Right ventricle myocardium inferior (tissue), 1 donor: ENCODE measurements around the gene LIMS2. TPM values are rescaled to one million over a fixed set of nuclear protein-coding genes. Genes with fewer than 3 reads are reported as not detected.

ENCODE experiments used
- ATAC-seq: fragments of 200-7000 bp; cut with Tn5 transposase; one replicate; pipeline ENCODE4 v1.9.1; 2020; ENCODE audit warnings: mild to moderate bottlenecking, moderate library complexity
- DNase-seq: peaks from one replicate; pipeline ENCODE4 v3.0.0; 2021; ENCODE audit errors: missing footprints
- intact Hi-C: fragments of 100-400 bp; cut with DNase I; formaldehyde crosslinking; loops from one replicate; pipeline ENCODE4 v1.11.0; 2022
- total RNA-seq: library from RNA; stranded (reverse); fragmentation: NEBNext Ultra II Directional; extraction: Animal tissue kit (Norgen Biotek cat#: 25700); gene quantifications from one replicate; pipeline ENCODE4 v1.2.1, GENCODE V29; 2021
- donor health status: DM: no; HTN: yes; CAD: no; lungs with severe emphysema.

The LIMS2 gene
- total RNA-seq, 1 donor from 2014 or later: 260 TPM

- intact Hi-C loops: no loop called here
Measured at GRCh38 chr2:127652786-127653357, 22.5 kb downstream of the LIMS2 start.

DNA sequence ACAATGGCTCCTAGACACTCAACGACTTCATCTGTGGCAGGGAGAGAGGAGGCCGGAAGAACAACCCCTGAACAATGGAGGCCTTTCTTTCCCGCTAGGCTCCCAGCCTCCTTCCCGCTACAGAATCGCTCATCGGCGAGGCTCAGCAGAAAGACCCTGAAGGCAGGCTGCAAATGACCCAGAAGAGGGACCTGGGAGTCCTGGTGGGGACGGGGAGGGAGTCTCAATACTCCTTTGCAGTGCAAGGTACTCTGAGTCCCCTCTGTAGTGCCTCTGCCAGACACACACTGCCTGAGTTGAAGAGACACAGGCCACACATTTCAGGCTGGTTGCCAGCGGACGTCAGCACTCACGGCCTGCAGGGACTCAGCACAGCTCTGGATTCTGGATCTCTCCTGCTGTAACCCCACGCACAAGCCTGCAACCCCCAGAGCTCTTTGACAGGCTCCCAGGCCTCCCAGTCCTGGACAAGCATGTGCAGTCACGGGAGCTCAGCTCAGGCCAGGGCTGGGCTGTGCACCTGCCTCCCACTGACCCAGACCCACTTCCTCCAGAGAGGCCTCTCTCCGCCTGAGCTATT, 23.3 kb downstream of the LIMS2 start:
- intact Hi-C loops: no loop called here
- peak; percentile 88 for ATAC-seq

More at GRCh38 chr2:127652786-127653357, 22.5 kb downstream of the LIMS2 start:
- peak; percentile 47 for DNase-seq
- ATAC-seq: no peak

DNA sequence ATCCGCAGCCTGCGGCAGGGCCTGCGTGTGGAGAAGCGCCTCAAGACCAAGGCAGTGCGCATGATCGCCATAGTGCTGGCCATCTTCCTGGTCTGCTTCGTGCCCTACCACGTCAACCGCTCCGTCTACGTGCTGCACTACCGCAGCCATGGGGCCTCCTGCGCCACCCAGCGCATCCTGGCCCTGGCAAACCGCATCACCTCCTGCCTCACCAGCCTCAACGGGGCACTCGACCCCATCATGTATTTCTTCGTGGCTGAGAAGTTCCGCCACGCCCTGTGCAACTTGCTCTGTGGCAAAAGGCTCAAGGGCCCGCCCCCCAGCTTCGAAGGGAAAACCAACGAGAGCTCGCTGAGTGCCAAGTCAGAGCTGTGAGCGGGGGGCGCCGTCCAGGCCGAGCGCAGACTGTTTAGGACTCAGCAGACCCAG, 23.9 kb downstream of the LIMS2 start:
- DNase-seq (peak; percentile 53), ATAC-seq (no peak)
- intact Hi-C loops: no loop called here

More for the DNA sequence above, 23.3 kb downstream of the LIMS2 start:
- peak; percentile 95 for DNase-seq

- DNase-seq: peak; percentile 63
Measured at GRCh38 chr2:127650785-127651380, 24.4 kb downstream of the LIMS2 start.

DNA sequence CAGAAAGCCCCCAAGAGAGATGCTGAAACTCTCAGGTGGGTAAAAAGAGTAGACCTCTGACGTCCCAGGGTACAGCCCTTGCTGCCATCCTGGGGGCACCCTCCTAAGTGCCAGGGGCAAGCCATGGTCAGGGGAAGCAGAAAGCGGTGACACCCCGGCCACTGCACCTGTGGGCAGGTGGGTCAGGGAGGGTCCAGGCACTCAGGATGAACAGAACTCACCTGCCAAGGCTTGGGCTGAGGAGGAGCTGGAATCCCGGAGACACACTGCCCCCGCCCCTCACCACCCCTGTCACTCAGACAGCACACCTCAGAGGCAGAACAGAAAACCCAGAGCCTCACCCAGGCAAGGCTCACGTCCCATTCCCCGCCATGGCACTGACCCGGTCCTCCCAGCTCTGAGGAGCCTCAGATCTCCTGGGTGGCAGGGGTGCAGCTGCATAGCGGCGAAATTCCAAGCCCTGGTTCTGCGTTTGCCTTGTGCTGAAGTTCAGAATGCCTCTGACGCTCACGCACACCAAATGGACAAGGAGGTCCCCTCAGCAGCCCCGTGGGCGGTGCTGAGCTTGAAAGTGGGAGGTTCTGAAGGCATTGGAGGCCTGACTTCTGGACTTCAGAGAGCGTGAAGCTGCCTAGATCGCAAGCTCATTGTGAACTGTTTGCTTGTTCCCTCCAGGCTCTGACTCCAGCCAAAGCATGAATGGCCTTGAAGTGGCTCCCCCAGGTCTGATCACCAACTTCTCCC, 25.1 kb downstream of the LIMS2 start:
- intact Hi-C loops: no loop called here
- ATAC-seq: no peak
- DNase-seq: peak; percentile 60

More at GRCh38 chr2:127650785-127651380, 24.4 kb downstream of the LIMS2 start:
- intact Hi-C loops: no loop called here
- no peak for ATAC-seq

DNA sequence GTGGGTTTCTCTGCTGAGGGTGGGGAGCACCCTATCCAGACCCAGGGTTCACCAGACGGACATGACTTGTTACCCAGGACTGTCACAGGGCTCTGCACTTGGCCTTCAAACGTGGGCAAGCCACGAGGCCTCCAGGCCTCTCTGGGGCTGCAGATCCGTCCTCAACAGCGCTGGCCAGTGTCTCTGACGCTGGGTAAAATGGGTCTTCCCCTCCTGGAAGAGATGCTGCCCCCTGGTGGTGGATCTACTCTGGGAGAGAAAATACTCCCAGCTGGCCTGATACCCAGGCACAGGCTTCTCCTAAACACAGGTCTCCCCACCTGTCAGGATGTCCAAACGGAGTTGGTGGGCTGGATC, 25.7 kb downstream of the LIMS2 start:
- DNase-seq (peak; percentile 86), ATAC-seq (peak; percentile 24)
- intact Hi-C loops: no loop called here

DNA sequence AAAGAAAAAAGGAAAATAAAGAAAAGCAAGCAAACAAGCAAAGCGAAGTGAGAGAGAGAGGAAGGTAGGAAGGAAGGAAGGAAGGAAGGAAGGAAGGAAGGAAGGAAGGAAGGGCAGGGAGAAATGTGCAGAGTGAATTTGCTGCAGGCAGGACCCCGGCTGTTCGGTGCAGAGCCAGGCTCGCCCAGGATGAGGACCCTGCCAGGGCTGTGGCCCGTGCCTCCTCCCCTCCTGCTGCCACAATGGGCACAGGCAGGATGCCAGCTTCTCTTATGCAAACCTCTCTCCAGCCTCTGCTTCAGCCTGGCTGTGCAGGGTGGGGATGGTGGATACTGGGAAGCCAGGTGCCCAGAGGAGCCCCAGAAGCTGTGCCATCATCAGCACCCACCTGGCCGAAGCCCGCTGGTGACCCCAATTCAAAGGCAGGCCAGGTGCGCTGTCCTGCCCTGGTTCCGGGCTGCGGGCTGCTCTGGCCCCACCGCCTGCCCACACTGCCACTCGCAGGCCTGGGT, 26.2 kb downstream of the LIMS2 start:
- DNase-seq: peak; percentile 69
- intact Hi-C loops: no loop called here
- no peak for ATAC-seq

DNA sequence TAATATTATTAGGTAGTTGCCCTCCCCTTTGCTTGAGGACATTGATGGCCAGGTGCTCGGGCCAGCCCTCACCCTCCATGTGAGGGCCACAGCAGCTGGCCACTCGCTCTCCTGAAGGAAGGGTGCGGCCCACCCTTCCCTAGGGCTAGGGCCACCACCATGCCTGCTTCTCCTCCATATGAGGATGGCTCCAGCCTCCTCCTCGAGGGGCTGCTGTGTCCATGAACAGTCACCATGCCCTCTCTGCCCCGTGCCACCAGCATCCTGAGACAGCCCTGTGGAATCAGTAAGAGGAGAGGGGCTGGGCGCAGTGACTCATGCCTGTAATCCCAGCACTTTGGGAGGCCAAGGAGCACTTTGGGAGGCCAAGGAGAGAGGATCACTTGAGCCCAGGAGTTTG, 27.0 kb downstream of the LIMS2 start:
- DNase-seq (peak; percentile 53), ATAC-seq (no peak)
- intact Hi-C loops: no loop called here

- intact Hi-C loops: no loop called here
- DNase-seq: peak; percentile 57
- no peak for ATAC-seq
Measured at GRCh38 chr2:127647242-127648190, 27.8 kb downstream of the LIMS2 start.

- ATAC-seq: no peak
- intact Hi-C loops: no loop called here
- DNase-seq: peak; percentile 70
Measured at GRCh38 chr2:127646487-127647241, 28.7 kb downstream of the LIMS2 start.

DNA sequence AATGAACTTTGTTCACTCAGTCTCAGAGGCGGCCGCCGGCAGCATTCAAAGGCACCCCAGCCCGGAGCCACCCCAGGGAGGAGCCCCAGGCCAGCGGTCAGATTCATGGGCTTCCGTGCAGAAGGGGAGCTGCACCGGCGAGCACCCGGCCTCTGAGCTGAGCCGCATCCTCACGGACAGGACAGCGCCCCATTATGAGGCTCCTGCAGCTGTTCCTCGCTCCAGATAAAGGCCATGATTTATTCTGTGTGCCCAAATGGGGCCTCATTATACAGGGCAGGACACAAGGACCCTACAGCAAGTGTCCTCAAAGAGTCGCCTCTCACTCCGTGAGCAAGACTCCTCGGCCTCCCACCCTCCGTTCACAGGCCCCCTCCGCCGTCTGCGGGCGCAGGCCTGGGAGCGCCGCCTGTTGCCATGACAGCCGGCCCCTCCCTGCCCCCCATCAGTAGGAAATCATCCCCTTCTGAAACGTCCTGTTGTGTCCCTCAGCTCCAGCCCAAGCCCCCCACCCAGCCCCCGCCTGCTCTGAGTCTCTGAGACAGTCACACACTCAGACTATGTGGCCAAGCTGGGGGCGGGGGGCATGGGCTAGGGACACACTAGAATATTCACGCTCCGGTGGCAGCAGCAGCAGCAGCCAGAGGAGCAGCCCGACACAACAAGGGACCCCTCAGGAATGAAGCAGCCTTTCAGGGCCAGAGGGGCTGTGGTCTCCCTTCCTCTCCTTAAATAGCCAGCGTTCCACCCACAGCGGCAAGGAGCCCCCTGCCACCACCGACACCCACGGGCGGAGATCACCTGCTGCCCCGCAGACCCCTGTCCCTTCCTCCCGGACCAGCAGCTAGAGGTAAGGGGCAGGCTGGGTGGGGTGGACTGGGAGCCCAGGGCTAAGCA, 29.7 kb downstream of the LIMS2 start, which contains the start of gene GPR17:
TSS of gene GPR17 (plus strand) at position 759 of the 897 bp plus-strand sequence. CDS start 4,583 bp downstream, outside the sequence.
- intact Hi-C loops: no loop called here

DNA sequence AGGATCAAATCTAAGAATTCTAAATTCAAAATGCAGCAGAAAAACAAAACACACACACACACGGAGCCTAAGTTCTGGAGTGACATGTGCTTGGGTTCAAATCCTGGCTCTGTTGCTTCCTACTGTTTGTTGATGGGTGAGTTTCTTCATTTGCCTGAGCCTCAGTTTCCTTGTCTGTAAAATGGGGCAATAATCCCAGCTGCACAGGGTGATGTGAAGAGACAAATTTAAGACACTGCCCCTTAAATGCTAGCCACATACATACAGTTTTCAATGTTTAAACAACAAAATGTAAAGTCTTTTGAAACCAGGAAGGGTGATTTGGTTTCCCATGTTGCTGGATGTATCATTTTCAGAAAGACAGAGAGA, 30.3 kb downstream of the LIMS2 start:
- intact Hi-C loops: no loop called here
- DNase-seq: no peak
- no peak for ATAC-seq

More for the DNA sequence above, 29.7 kb downstream of the LIMS2 start, which contains the start of gene GPR17:
- DNase-seq: peak; percentile 69
- ATAC-seq: no peak

DNA sequence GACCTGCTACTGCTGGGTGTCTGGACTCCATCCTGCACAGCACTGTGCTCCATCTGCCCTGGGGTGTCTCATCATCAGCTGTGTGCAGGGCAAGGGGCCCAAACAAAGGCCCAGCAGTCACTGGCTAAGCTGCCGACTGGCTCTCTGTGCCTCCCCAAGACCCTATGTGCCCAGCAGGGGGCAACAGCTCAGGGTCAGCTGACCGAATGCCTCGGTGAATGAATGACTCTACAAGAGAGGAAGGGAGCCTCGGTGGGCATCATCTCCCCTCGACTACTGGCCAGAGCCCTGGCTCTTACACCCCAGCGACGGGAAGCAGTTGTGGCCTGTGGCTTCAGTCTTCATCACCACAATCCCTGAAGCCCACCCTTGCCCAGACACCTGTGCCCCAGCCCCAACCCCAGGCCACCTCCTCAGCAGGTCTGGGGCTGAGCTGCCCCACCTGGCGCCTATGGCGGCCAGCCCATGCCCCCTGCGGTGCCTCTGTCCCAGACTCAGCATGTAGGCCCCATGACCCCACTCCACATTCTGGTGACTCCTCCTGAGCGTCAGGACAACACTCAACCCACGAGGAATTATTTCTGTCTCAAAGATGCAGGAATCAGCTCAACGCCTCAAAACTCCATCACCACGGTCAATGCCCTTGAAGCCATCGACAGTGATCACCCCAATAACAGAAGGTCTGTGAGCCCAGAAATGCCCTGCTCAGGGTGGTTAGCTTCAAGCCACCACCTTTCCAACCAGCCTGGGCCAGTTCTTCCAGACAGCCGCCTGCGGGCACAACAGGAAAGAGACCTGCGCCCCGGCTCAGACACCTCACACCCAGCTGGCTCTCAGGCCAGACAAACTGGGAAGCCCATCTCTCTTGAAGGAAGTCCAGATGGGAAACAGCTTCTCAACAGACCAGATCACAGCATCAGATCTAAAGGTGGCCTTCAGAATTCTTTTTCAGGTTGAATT, 31.0 kb downstream of the LIMS2 start:
- DNase-seq (no peak), ATAC-seq (no peak)
- intact Hi-C loops: no loop called here

- ATAC-seq: no peak
- no peak for DNase-seq
- intact Hi-C loops: no loop called here
Measured at GRCh38 chr2:127643439-127644065, 31.8 kb downstream of the LIMS2 start.
